Muscle layer of colon (tissue), 2 donors: ENCODE measurements around the gene ORC5.
"Not testable (repeated sequence)": the region's sequence is repeated elsewhere in the genome, so short reads cannot be mapped to it uniquely, and the experiment has no call there.

Experiments used
- H3K27ac ChIP-seq: one replicate; pipeline ENCODE4 v1.7.0; 2013; ENCODE audit warnings: low read depth, mild to moderate bottlenecking, low read length, moderate library complexity
- H3K27me3 ChIP-seq, 2 donors: one replicate each; pipeline ENCODE4 v1.7.0; 2013; ENCODE audit warnings: low read length in 2 of 2, mild to moderate bottlenecking in 2 of 2; ENCODE audit not compliant: insufficient read depth in 2 of 2, control insufficient read depth in 1 of 2
- H3K36me3 ChIP-seq: one replicate; pipeline ENCODE4 v1.7.0; 2013; ENCODE audit warnings: mild to moderate bottlenecking, low read length; ENCODE audit not compliant: insufficient read depth
- H3K4me1 ChIP-seq: one replicate; pipeline ENCODE4 v1.7.0; 2013; ENCODE audit warnings: mild to moderate bottlenecking, low read length; ENCODE audit not compliant: insufficient read depth
- H3K4me3 ChIP-seq, 2 donors: one replicate each; pipeline ENCODE4 v1.7.0; 2013; ENCODE audit warnings: low read length in 2 of 2, low read depth in 1 of 2, mild to moderate bottlenecking in 1 of 2, moderate library complexity in 1 of 2
- H3K9ac ChIP-seq: one replicate; pipeline ENCODE4 v1.7.0; 2013; ENCODE audit warnings: low read length
- H3K9me3 ChIP-seq: one replicate; pipeline ENCODE4 v1.7.0; 2013; ENCODE audit warnings: mild to moderate bottlenecking, low read length
- donor health status: abdominal sarcoma.
- donor health status: Adenocarcinoma of cecum.

ORC5 gene

GRCh38 chr7:104179178-104179577 is 28.6 kb downstream of the ORC5 start:
- Histone ChIP-seq H3K27me3 (no peaks in the 10 kb centered on the region), H3K9me3 (no peaks in the 10 kb centered on the region), H3K9ac (no peak overlapping the region), H3K4me1 (no peaks in the 10 kb centered on the region), H3K27ac (no peak overlapping the region), H3K36me3 (peaks cover 22% of the 10 kb centered on the region), H3K4me3 (no peak overlapping the region)

GRCh38 chr7:104177565-104178083 is 30.2 kb downstream of the ORC5 start:
- H3K4me3 ChIP-seq, H3K4me1 ChIP-seq, H3K27me3 ChIP-seq, H3K27ac ChIP-seq, H3K9me3 ChIP-seq, H3K9ac ChIP-seq: not testable (repeated sequence)
- peaks cover 12% of the 10 kb centered on the region for H3K36me3 ChIP-seq

GRCh38 chr7:104176332-104176731 is 31.5 kb downstream of the ORC5 start:
- peaks cover 5% of the 10 kb centered on the region for H3K36me3 ChIP-seq
- no peaks in the 10 kb centered on the region for H3K4me1 ChIP-seq
- H3K27me3 ChIP-seq, result no peaks in the 10 kb centered on the region
- no peak overlapping the region for H3K9ac ChIP-seq
- no peak overlapping the region for H3K4me3 ChIP-seq
- H3K27ac ChIP-seq, result no peak overlapping the region
- no peaks in the 10 kb centered on the region for H3K9me3 ChIP-seq

- Histone ChIP-seq H3K27me3 (no peaks in the 10 kb centered on the region), H3K27ac (no peak overlapping the region), H3K4me1 (no peaks in the 10 kb centered on the region), H3K9me3 (no peaks in the 10 kb centered on the region), H3K4me3 (no peak overlapping the region), H3K36me3 (peaks cover 5% of the 10 kb centered on the region), H3K9ac (no peak overlapping the region)
Measured at GRCh38 chr7:104175361-104175984, 32.3 kb downstream of the ORC5 start.

- no peak overlapping the region for H3K4me3 ChIP-seq
- H3K36me3 ChIP-seq, result peaks cover 5% of the 10 kb centered on the region
- no peaks in the 10 kb centered on the region for H3K27me3 ChIP-seq
- H3K4me1 ChIP-seq, result no peaks in the 10 kb centered on the region
- no peaks in the 10 kb centered on the region for H3K9me3 ChIP-seq
- H3K9ac ChIP-seq, result no peak overlapping the region
- H3K27ac ChIP-seq, result no peak overlapping the region
Measured at GRCh38 chr7:104174798-104175197, 33.0 kb downstream of the ORC5 start.

GRCh38 chr7:104162081-104162480 is 45.7 kb downstream of the ORC5 start:
- no peak overlapping the region for H3K4me3 ChIP-seq
- no peak overlapping the region for H3K27ac ChIP-seq
- no peaks in the 10 kb centered on the region for H3K9me3 ChIP-seq
- H3K27me3 ChIP-seq, result no peaks in the 10 kb centered on the region
- peaks cover 21% of the 10 kb centered on the region for H3K36me3 ChIP-seq
- H3K4me1 ChIP-seq, result no peaks in the 10 kb centered on the region
- no peak overlapping the region for H3K9ac ChIP-seq

- Histone ChIP-seq H3K36me3 (peaks cover 18% of the 10 kb centered on the region), H3K27ac (no peak overlapping the region), H3K27me3 (no peaks in the 10 kb centered on the region)
Measured at GRCh38 chr7:104161244-104161643, 46.6 kb downstream of the ORC5 start.

GRCh38 chr7:104160375-104160774 is 47.4 kb downstream of the ORC5 start:
- H3K4me3 ChIP-seq, result no peak overlapping the region
- no peak overlapping the region for H3K27ac ChIP-seq
- no peaks in the 10 kb centered on the region for H3K4me1 ChIP-seq
- H3K9me3 ChIP-seq, result no peaks in the 10 kb centered on the region
- H3K36me3 ChIP-seq, result peaks cover 15% of the 10 kb centered on the region
- no peaks in the 10 kb centered on the region for H3K27me3 ChIP-seq
- no peak overlapping the region for H3K9ac ChIP-seq

More at GRCh38 chr7:104161244-104161643, 46.6 kb downstream of the ORC5 start:
- H3K9me3 ChIP-seq, result no peaks in the 10 kb centered on the region
- no peak overlapping the region for H3K9ac ChIP-seq
- H3K4me3 ChIP-seq, result no peak overlapping the region
- H3K4me1 ChIP-seq, result no peaks in the 10 kb centered on the region

GRCh38 chr7:104156842-104157277 is 51.0 kb downstream of the ORC5 start:
- no peaks in the 10 kb centered on the region for H3K9me3 ChIP-seq
- H3K4me3 ChIP-seq, result no peak overlapping the region
- H3K4me1 ChIP-seq, result no peaks in the 10 kb centered on the region
- no peak overlapping the region for H3K27ac ChIP-seq
- no peaks in the 10 kb centered on the region for H3K27me3 ChIP-seq
- no peaks in the 10 kb centered on the region for H3K36me3 ChIP-seq
- H3K9ac ChIP-seq, result no peak overlapping the region

GRCh38 chr7:104153287-104153686 is 54.5 kb downstream of the ORC5 start:
- Histone ChIP-seq H3K27me3 (no peaks in the 10 kb centered on the region), H3K4me3 (no peak overlapping the region), H3K9me3 (no peaks in the 10 kb centered on the region), H3K9ac (no peak overlapping the region), H3K36me3 (no peaks in the 10 kb centered on the region), H3K27ac (no peak overlapping the region), H3K4me1 (no peaks in the 10 kb centered on the region)

GRCh38 chr7:104152468-104152867 is 55.3 kb downstream of the ORC5 start:
- no peak overlapping the region for H3K9ac ChIP-seq

GRCh38 chr7:104150470-104150869 is 57.3 kb downstream of the ORC5 start:
- H3K4me1 ChIP-seq, result no peaks in the 10 kb centered on the region
- no peaks in the 10 kb centered on the region for H3K27me3 ChIP-seq
- no peaks in the 10 kb centered on the region for H3K36me3 ChIP-seq
- no peak overlapping the region for H3K27ac ChIP-seq
- H3K4me3 ChIP-seq, result no peak overlapping the region
- no peaks in the 10 kb centered on the region for H3K9me3 ChIP-seq
- no peak overlapping the region for H3K9ac ChIP-seq

More at GRCh38 chr7:104152468-104152867, 55.3 kb downstream of the ORC5 start:
- Histone ChIP-seq H3K4me1 (no peaks in the 10 kb centered on the region), H3K27me3 (no peaks in the 10 kb centered on the region), H3K4me3 (no peak overlapping the region), H3K27ac (no peak overlapping the region), H3K9me3 (no peaks in the 10 kb centered on the region), H3K36me3 (no peaks in the 10 kb centered on the region)
